ENCODE results near the gene SUDS3.

SUDS3 gene

DNA sequence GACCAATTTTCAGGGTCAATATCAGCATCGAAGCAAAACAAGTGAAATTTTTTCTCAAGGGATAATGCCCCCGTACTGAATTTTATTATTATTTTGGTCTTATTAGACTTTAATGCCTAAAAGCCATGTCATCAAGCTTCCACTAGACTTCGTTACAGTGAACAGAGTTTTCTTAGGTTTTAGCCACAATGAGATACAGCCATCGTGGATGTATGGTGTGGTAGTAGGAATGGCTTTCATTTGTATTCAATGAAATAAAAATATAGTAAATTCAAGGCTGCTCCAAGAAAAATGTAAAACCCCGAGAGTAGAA is 15.3 kb upstream of the SUDS3 start:
- Mint-ChIP-seq H3K36me3 (ENCODE audit: insufficient read depth) (peaks cover 3% of the 10 kb centered on the region), H3K4me1 (ENCODE audit: low read depth in 2 of 2) (peaks cover 20 to 53% of the 10 kb centered on the region in 2 donors), H3K9me3 (no peaks in the 10 kb centered on the region), H3K4me3 (no peak overlapping the region), H3K27ac (no peak overlapping the region), H3K27me3 (no peaks in the 10 kb centered on the region)
- DNase-seq (no peak), ATAC-seq (replicated peaks) (no peak)

DNA sequence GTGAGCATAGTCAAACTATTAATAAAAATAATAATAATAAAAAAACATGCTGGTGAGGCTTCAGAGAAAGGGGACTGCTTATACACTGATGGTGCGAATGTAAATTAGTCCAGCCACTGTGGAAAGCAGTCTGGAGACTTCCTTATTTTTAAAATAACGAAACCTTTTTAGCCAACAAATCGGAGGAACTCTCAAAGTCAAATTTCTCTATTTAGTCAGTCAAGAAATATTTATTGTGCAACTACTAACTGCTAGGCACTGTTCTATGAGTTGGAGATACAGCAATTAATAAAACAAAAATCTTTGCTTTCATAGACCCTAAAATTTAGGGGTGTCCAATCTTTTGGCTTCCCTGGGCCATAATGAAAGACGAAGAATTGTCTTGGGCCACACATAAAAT is 14.5 kb upstream of the SUDS3 start:
- DNase-seq: no peak
- Mint-ChIP-seq H3K9me3 (no peaks in the 10 kb centered on the region), H3K27ac (no peak overlapping the region), H3K4me3 (no peak overlapping the region), H3K27me3 (no peaks in the 10 kb centered on the region), H3K4me1 (ENCODE audit: low read depth in 2 of 2) (peaks cover 19 to 47% of the 10 kb centered on the region in 2 donors), H3K36me3 (ENCODE audit: insufficient read depth) (no peaks in the 10 kb centered on the region)
- no peak for ATAC-seq (replicated peaks)

DNA sequence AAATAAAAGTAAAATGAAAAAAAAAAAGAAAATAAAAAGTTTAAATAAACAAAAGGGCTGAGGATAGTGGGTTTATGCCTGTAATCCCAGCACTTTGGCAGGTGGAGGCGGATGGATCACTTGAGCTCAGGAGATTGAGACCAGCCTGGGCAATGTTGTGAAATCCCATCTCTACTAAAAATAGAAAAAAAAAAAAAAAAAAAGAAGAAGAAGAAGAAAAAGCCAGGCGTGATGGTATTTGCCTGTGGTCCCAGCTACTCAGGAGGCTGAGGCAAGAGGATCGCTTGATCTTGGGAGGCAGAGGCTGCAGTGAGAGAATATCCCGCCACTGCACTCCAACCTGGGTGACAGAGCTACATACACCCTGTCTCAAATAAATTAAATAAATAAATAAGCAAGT is 7.5 kb upstream of the SUDS3 start:
- Mint-ChIP-seq H3K4me1 (ENCODE audit: low read depth in 2 of 2) (peaks cover 30 to 40% of the 10 kb centered on the region in 2 donors), H3K9me3 (no peaks in the 10 kb centered on the region), H3K4me3 (no peak overlapping the region), H3K36me3 (ENCODE audit: insufficient read depth) (no peaks in the 10 kb centered on the region), H3K27ac (no peak overlapping the region), H3K27me3 (no peaks in the 10 kb centered on the region)
- DNase-seq: no peak
- no peak for ATAC-seq (replicated peaks)

DNA sequence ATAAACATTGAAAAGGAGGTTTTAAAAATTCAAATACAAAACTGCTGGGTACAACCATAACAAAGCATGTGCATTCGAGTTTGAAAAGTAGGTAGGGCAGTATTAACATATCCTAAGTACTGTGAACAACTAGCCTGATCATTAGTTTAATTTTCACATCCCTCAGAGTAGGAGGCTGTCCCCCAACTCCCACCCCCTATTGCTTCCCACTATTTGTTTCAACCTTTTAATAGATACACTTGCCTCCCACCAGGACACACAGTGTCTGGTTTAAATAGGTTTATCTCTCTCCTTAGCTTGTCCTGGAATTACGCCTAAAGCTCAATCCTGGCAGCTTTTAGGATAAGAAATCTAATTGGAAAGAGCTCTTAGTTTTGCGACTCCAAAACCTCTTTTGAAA is 5.8 kb upstream of the SUDS3 start:
- ATAC-seq (replicated peaks) (no peak), DNase-seq (no peak)
- no peaks in the 10 kb centered on the region for H3K36me3 Mint-ChIP-seq (ENCODE audit: insufficient read depth)
- H3K27me3 Mint-ChIP-seq: no peaks in the 10 kb centered on the region
- H3K4me1 Mint-ChIP-seq (ENCODE audit: low read depth in 2 of 2): peaks cover 24 to 29% of the 10 kb centered on the region in 2 donors
- no peak overlapping the region for H3K27ac Mint-ChIP-seq
- H3K4me3 Mint-ChIP-seq: peak overlapping the region; percentile 89 to 98
- H3K9me3 Mint-ChIP-seq: no peaks in the 10 kb centered on the region

DNA sequence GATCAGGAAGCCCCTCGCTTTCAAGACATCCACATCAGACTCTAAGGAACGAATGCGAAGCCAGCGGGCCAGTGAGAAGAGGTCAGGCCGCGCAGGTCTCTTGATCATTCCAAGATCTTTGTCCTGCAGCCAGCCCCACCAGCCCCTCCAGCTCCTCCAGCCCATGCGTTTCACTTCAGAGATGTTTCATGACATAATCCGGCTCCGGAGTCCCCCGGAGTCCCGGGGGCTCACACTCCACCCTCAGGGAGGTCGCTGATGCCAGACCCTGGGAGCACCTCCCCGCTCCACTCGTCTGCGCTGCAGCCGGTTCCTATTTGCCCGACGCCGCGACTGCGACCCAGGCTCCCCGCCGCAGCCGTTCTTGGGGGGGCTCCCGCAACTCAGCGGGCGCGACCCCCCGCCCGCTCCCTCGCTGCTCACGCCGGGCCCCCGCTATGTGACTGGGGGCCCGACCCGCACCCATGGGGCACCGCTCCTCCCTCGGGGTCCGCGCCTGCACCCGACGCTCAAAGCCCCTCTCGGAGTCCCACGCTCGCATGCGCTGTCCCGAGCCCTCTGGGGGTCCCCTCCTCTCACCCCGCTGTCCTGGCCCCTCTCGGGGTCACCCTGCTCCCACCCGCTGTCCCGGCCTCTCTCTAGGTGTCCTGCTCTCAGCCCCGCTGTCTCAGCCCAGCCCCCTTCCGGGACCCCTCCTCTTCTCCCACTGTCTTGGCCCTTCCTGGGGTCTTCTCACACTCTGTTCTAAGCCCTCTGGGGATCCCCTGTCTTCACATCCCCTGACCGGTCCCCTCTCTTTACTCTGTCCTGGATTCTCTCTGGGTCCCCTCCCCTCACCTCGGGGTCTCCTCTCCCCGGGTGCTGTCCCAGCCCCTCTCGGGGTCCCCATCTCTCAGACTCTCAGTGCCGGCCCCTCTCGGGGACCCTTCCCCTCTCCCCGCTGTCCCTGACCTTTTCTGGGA is 4.8 kb upstream of the SUDS3 start:
- no peak for ATAC-seq (replicated peaks)
- Mint-ChIP-seq H3K27ac (peak overlapping the region; percentile 91 to 92), H3K9me3 (no peaks in the 10 kb centered on the region), H3K4me3 (peak overlapping the region; percentile 89 to 98), H3K4me1 (ENCODE audit: low read depth in 2 of 2) (peaks cover 31 to 35% of the 10 kb centered on the region in 2 donors), H3K36me3 (ENCODE audit: insufficient read depth) (peaks cover 6% of the 10 kb centered on the region), H3K27me3 (no peaks in the 10 kb centered on the region)
- no peak for DNase-seq

DNA sequence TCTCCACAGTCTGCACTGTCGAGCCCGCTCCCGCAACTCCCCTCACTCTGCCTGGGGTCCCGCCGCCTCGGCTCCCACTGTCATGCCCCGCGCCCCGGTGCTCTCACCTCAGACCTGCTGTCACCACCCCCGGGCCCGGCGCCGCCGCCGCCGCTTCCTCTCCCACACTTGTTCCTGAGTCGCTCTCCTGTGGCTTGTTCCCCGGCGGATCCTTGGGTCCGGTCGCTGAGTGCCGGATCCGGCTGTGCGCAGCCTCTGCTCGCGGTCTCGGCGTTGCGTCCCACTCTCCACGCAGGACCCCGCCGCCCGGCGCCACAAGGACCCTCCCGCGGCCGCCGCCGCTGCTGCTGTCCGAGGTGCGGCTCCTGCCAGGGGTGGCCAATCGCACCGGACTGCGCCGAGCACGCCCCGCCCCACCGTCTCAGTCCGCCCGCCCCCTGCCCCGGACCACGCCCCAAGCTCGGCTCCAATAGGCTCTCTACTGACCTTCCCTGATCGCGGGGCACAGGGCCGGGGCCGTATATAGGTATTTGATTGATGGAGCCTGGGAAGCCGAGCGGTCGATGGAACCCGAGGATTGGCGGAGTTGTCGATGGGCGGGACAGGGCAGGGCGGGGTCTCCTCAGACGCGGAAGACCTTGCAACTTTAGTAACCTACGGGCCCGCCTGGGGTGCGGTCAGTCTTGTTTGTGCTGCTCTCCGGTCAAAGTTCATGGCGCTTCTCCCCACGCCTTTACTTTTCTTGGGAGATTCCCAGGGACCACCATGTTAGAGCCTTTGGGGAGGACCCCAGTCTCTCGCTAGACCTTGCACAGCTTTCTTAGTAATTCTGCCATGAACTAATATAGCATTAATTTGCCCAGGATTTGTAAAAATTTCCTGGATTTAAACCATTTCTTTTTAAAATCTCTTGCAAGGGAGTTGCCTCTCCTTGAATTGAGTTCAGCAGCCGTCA is 3.5 kb upstream of the SUDS3 start, which contains the start of gene TAOK3:
Gene TAOK3, minus strand, starts transcription at position 367 of the 955 bp plus-strand sequence. CDS start 117,340 bp downstream, outside the sequence.
- peaks cover 10% of the 10 kb centered on the region for H3K36me3 Mint-ChIP-seq (ENCODE audit: insufficient read depth)
- peak within 1 kb of the TSS; percentile 91 to 92 for H3K27ac Mint-ChIP-seq
- peak within 1 kb of the TSS; percentile 89 to 98 for H3K4me3 Mint-ChIP-seq
- no peaks in the 10 kb centered on the region for H3K9me3 Mint-ChIP-seq
- peaks cover 37 to 41% of the 10 kb centered on the region in 2 donors for H3K4me1 Mint-ChIP-seq (ENCODE audit: low read depth in 2 of 2)
- DNase-seq (peak; percentile 94 to 97 (median 94)), ATAC-seq (replicated peaks) (peak; percentile 83)
- no peaks in the 10 kb centered on the region for H3K27me3 Mint-ChIP-seq

DNA sequence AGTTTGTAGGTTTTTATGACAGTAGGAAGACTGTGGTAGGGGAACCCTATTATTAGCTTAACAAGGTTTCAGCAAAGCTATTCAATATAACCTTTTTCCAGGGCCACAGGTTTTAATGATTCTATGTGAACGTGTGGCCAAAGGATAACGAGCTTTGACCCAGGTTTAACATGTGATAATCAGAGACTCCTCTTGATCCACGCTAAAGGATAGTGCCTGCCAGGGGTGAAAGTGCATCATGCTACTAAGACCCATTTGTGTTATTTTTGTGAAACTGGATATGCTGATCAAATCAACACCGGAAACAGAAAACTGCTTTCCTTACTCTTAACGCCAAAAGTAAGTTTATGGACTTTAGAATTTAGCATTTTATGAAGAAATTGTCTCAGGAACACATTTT is 2.7 kb upstream of the SUDS3 start:
- Mint-ChIP-seq H3K4me1 (ENCODE audit: low read depth in 2 of 2) (peaks cover 41 to 44% of the 10 kb centered on the region in 2 donors), H3K27ac (peak overlapping the region in 1 of 2 donors; percentile 91), H3K9me3 (no peaks in the 10 kb centered on the region), H3K36me3 (ENCODE audit: insufficient read depth) (peaks cover 14% of the 10 kb centered on the region), H3K27me3 (no peaks in the 10 kb centered on the region), H3K4me3 (peak overlapping the region; percentile 89 to 98)
- no peak for ATAC-seq (replicated peaks)
- no peak for DNase-seq

DNA sequence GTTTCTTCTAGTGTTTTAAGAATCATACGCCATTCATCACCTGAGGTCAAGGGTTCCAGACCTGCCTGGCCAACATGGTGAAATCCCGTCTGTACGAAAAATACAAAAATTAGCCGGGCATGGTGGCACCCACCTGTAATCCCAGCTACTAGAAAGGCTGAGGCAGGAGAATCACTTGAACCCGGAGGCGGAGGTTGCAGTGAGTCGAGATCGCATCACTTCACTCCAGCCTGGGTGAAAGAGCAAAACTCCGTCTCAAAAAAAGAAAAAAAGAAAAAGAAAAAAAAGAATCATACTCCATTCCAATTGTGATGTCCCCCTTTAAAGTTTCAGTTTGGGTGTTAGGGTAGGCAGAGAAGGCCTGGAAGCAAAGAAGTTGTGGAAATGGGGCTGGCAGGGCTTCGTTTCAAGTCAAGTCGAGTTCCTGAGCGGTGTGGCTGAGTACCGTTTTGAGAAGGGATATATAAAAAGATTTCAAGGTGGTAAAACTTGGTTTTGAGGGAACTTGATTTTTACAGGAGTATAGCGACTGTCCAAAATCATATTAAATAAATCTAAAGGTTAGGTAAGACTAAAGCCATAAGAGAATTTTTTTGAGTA is 2.1 kb upstream of the SUDS3 start:
- H3K27me3 Mint-ChIP-seq: no peaks in the 10 kb centered on the region
- no peak overlapping the region for H3K27ac Mint-ChIP-seq
- ATAC-seq (replicated peaks): no peak
- peaks cover 41 to 44% of the 10 kb centered on the region in 2 donors for H3K4me1 Mint-ChIP-seq (ENCODE audit: low read depth in 2 of 2)
- no peak for DNase-seq
- H3K9me3 Mint-ChIP-seq: no peaks in the 10 kb centered on the region
- H3K36me3 Mint-ChIP-seq (ENCODE audit: insufficient read depth): peaks cover 14% of the 10 kb centered on the region
- H3K4me3 Mint-ChIP-seq: peak overlapping the region; percentile 34 to 44

DNA sequence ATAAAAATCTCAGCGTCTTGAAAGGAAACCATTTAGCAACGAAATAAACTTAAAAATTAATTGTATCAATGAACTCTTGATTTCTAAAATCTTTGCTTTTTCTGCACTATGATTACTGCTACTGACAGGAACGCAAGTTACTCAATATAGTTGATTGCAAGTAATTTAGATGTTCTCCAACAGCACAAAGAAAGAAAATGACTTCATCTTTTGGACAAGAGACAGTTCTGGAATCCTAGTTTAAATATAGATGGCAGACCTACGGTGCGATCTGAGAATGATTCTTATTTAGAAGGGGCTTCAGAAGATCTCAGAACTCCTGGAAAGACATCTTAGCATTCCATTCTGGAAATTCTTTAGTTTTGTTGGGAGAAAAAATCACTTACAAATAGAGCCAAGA is 1.4 kb upstream of the SUDS3 start:
- Mint-ChIP-seq H3K36me3 (ENCODE audit: insufficient read depth) (peaks cover 14% of the 10 kb centered on the region), H3K9me3 (no peaks in the 10 kb centered on the region), H3K27ac (no peak overlapping the region), H3K4me3 (peak overlapping the region; percentile 14 to 44), H3K4me1 (ENCODE audit: low read depth in 2 of 2) (peaks cover 39 to 43% of the 10 kb centered on the region in 2 donors), H3K27me3 (no peaks in the 10 kb centered on the region)
- ATAC-seq (replicated peaks) (no peak), DNase-seq (no peak)

DNA sequence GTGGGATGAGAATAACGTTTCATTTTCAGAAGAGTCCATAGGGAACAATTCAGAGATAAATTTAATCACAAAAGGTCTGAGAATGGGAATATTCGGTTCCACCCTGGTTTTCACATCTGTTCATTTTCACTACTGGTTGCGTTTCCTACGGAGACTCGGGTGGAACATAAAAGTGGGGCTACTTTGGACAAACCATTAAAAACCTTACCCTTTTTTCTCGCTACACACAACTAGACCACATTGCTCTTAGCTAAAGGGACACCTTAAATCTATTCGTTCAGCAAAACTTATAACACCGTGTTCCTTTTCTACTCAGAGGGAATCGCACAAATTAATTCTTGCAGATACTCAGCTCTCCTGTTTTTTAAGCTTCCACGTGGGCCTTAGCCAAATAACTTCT is 1.0 kb upstream of the SUDS3 start:
- DNase-seq (no peak), ATAC-seq (replicated peaks) (no peak)
- Mint-ChIP-seq H3K36me3 (ENCODE audit: insufficient read depth) (peaks cover 16% of the 10 kb centered on the region), H3K4me3 (peak overlapping the region; percentile 97 to 98), H3K27ac (peak overlapping the region; percentile 99), H3K4me1 (ENCODE audit: low read depth in 2 of 2) (peaks cover 35 to 39% of the 10 kb centered on the region in 2 donors), H3K27me3 (no peaks in the 10 kb centered on the region), H3K9me3 (no peaks in the 10 kb centered on the region)

DNA sequence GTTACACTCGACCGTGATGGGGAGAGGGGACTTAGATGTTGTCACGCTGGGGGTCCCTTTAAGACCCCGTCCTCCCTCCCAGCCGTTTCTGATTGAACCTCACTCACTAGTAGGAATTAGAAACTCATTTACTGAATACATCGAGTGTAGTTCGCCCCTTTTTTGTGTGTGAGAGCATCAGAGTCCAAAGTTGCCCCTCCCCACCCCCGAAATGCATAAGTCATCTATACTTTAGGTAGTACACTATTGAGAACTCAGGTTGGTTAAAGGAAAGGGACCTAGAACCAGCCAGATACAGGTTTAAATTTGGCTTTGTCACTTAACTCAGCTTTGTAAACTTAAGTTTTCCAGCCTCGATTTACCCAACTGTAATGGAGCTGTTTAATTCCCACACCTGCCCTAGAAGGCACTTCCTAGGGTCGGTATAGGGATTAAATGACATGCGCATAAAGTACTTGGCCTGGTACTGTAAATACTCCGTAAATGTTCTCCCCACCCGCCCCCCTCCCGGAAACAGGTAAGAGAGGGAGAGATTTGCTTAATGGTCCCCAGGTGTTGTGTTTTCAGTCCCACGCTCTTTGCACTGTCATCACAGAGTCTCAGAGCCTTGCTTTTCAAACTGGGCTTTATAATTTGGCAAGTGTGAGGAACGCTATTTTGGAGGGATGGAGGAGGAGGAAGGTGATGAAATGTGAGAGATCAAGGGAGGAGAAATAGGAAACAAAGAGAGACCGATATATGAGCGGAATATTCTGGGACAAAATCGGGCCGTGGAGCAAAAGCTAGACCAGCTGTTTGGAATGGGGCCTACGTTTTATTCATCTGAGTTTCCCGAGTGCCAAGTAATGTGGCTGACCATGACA is 897 bp downstream of the SUDS3 start:
- no peak for ATAC-seq (replicated peaks)
- peaks cover 22 to 24% of the 10 kb centered on the region in 2 donors for H3K4me1 Mint-ChIP-seq (ENCODE audit: low read depth in 2 of 2)
- H3K4me3 Mint-ChIP-seq: peak overlapping the region; percentile 97 to 98
- H3K36me3 Mint-ChIP-seq (ENCODE audit: insufficient read depth): peaks cover 33% of the 10 kb centered on the region
- no peak for DNase-seq
- no peaks in the 10 kb centered on the region for H3K27me3 Mint-ChIP-seq
- H3K27ac Mint-ChIP-seq: peak overlapping the region; percentile 99
- no peaks in the 10 kb centered on the region for H3K9me3 Mint-ChIP-seq

DNA sequence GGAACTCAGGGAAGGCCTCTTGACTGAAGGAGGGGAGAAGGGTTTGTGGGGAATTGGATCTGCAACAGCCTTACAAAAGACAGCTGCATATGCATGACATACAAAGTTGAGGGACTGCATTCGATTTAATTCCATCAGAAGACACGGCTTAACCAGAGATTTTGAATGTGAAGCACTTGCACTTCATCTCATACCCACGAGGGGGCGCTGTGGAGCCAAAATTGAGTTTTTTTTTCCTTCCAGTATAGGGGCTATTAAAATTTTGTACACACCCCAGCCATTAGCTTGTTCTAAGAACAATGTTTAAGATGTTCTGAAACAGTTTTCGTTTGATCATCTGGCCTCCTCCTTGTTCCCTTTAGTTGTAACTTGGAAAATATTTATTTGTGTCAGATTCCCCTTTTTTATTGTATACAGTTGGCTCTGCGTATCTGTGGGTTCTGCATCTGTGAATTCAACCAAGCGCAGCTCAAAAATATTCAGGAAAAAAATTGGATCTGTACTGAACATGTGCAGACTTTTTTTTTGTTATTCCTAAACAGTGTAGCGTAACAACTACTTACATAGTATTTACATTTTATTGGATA is 1.6 kb downstream of the SUDS3 start:
- Mint-ChIP-seq H3K4me3 (peak overlapping the region; percentile 97 to 98), H3K27ac (peak overlapping the region; percentile 99), H3K27me3 (no peaks in the 10 kb centered on the region), H3K9me3 (no peaks in the 10 kb centered on the region), H3K36me3 (ENCODE audit: insufficient read depth) (peaks cover 39% of the 10 kb centered on the region), H3K4me1 (ENCODE audit: low read depth in 2 of 2) (peaks cover 20 to 22% of the 10 kb centered on the region in 2 donors)
- ATAC-seq (replicated peaks) (peak; percentile 9), DNase-seq (peak; percentile 80 to 85 (median 80))
